MM.1S (cell line): ENCODE results near the gene SIRPA.

Experiments
- EZH2phosphoT487 ChIP-seq: fragments of 300-600 bp; sonication (generic); IDR thresholded peaks from 2 replicates; pipeline ENCODE4 v1.6.1; 2018; ENCODE audit warnings: antibody characterized with exemption, low read length
- TF ChIP-seq, protein P1 (sequence below): fragments of 300-600 bp; sonication (generic); IDR thresholded peaks from 2 replicates; pipeline ENCODE4 v1.5.1; 2016; ENCODE audit warnings: antibody characterized with exemption, low read length, mixed read lengths

DNA sequence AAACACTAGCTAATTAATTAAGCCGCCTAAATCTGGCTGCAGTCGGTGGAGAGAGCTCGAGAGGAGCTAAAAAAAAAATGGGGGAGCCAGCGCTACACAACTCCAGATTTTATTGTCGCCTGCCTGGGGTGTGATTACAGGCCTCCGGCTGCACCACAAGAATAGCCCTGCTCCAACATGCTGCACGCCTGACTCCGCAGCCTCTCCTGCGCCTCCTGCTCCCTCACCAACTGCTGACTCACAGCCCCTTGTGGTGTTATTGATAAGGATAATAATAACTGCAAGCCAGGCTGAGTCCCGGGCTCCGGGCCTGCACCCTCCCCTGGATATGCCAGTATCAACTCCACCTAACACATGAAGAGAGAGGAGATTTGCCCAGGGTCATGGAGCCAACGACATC lies 16.8 kb downstream of the SIRPA start:
- TF ChIP-seq EZH2phosphoT487, result no peak
- TF ChIP-seq, protein P1, sequence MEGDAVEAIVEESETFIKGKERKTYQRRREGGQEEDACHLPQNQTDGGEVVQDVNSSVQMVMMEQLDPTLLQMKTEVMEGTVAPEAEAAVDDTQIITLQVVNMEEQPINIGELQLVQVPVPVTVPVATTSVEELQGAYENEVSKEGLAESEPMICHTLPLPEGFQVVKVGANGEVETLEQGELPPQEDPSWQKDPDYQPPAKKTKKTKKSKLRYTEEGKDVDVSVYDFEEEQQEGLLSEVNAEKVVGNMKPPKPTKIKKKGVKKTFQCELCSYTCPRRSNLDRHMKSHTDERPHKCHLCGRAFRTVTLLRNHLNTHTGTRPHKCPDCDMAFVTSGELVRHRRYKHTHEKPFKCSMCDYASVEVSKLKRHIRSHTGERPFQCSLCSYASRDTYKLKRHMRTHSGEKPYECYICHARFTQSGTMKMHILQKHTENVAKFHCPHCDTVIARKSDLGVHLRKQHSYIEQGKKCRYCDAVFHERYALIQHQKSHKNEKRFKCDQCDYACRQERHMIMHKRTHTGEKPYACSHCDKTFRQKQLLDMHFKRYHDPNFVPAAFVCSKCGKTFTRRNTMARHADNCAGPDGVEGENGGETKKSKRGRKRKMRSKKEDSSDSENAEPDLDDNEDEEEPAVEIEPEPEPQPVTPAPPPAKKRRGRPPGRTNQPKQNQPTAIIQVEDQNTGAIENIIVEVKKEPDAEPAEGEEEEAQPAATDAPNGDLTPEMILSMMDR, result no peak
